ENCODE measurements around the gene RNF34. TPM values are rescaled to one million over a fixed set of nuclear protein-coding genes. Genes with fewer than 3 reads are reported as not detected.

The RNF34 gene
- polyA plus RNA-seq, 1 of the 3 experiments (the other 2 are of a cell fraction) = 29.4 TPM

DNA sequence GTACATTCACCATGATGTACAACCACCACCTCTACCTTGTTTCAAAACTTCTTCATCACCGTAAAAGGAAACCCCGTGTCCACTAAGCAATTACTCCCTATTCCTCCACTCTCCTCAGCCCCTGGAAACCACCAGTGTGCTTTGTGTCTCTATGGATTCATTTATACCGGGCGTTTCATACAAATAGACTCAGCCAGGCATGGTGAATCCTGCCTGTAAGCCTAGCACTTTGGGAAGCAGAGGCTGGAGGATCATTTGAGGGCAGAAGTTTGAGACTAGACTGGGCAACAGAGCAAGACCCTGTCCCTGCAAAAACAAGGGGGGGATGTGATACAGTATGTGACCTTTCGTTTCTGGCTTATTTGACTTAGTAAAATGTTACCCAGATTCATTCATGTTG lies 21.2 kb upstream of the RNF34 start:
- Histone ChIP-seq H3F3A (replicated peaks; ENCODE audit: insufficient read depth) (no peaks in the 10 kb centered on the region), H3K27ac (ENCODE audit: low read depth in 2 of 2, low read length in 1 of 2) (no peak overlapping the region), H3K9me3 (no peaks in the 10 kb centered on the region), H3K4me1 (ENCODE audit: control insufficient read depth in 1 of 2, insufficient read depth in 2 of 2, low read depth in 1 of 2, low read length in 1 of 2) (no peaks in the 10 kb centered on the region), H3K36me3 (replicated peaks in 1 of 2; ENCODE audit: control insufficient read depth in 1 of 2, insufficient read depth in 2 of 2, low read length in 1 of 2) (no peaks in the 10 kb centered on the region), H3K4me2 (no peak overlapping the region), H3K4me3 (ENCODE audit: low read depth in 2 of 2, low read length in 1 of 2) (no peak overlapping the region), H4K20me1 (ENCODE audit: insufficient read depth) (no peaks in the 10 kb centered on the region), H2AFZ (ENCODE audit: low read depth) (0 out of 2 replicates have a peak overlapping the region, but pooled peaks have one; percentile 22), H3K79me2 (ENCODE audit: insufficient read depth) (no peaks in the 10 kb centered on the region), H3K27me3 (ENCODE audit: insufficient read depth) (no peaks in the 10 kb centered on the region), H3K9me2 (no peaks in the 10 kb centered on the region), H3K9ac (no peak overlapping the region)
- no peak for DNase-seq
- CTCF ChIA-PET = no interaction called here
- 59% methylated on average over 5 of the region's 5 CpGs for WGBS (ENCODE audit: low lambda C conversion rate)
- POLR2A ChIA-PET = no interaction called here
- TF ChIP-seq SMC3 (IDR thresholded peaks at IDR 0.05; ENCODE audit: low read depth, low read length) (no peak), GABPA (IDR thresholded peaks at IDR 0.05; ENCODE audit: low read depth) (no peak), RXRA (IDR thresholded peaks at IDR 0.05; ENCODE audit: borderline replicate concordance, low read depth) (no peak), NRF1 (IDR thresholded peaks at IDR 0.05; ENCODE audit: low read depth, low read length) (no peak), FOXM1 (IDR thresholded peaks at IDR 0.05; ENCODE audit: low read depth) (no peak)
- TF ChIP-seq, protein P1, sequence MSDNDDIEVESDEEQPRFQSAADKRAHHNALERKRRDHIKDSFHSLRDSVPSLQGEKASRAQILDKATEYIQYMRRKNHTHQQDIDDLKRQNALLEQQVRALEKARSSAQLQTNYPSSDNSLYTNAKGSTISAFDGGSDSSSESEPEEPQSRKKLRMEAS (IDR thresholded peaks at IDR 0.05; ENCODE audit: low read depth) = no peak

DNA sequence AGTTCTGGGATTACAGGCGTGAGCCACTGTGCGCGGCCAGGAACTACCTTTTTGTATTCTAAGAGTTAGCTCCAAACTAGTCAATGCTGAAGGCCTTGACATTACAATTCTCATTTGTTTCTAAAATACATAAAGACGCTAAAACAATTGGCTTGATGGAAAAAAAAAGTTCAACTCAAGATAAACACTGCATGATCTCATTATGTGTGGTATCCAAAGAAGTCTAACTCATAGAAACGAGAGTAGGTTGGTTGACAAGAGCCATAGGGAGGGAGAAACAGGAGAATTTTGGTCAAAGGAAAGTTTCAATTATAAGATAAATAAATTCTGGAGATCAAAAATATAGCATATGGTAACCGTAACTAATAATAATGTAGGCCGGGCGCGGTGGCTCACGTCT lies 20.0 kb upstream of the RNF34 start:
- Histone ChIP-seq H3F3A (replicated peaks; ENCODE audit: insufficient read depth) (no peaks in the 10 kb centered on the region), H3K27me3 (ENCODE audit: insufficient read depth) (no peaks in the 10 kb centered on the region), H3K9me2 (no peaks in the 10 kb centered on the region), H3K4me1 (ENCODE audit: control insufficient read depth in 1 of 2, insufficient read depth in 2 of 2, low read depth in 1 of 2, low read length in 1 of 2) (no peaks in the 10 kb centered on the region), H4K20me1 (ENCODE audit: insufficient read depth) (no peaks in the 10 kb centered on the region), H3K79me2 (ENCODE audit: insufficient read depth) (no peaks in the 10 kb centered on the region), H3K4me3 (ENCODE audit: low read depth in 2 of 2, low read length in 1 of 2) (no peak overlapping the region), H3K27ac (ENCODE audit: low read depth in 2 of 2, low read length in 1 of 2) (no peak overlapping the region), H3K9ac (no peak overlapping the region), H2AFZ (ENCODE audit: low read depth) (no peak overlapping the region), H3K36me3 (replicated peaks in 1 of 2; ENCODE audit: control insufficient read depth in 1 of 2, insufficient read depth in 2 of 2, low read length in 1 of 2) (no peaks in the 10 kb centered on the region), H3K4me2 (no peak overlapping the region), H3K9me3 (no peaks in the 10 kb centered on the region)
- DNase-seq = no peak
- WGBS (ENCODE audit: low lambda C conversion rate) = 91% methylated on average over 10 of the region's 10 CpGs
- CTCF ChIA-PET = no interaction called here
- no peak for TF ChIP-seq SIN3A (IDR thresholded peaks at IDR 0.05; ENCODE audit: borderline replicate concordance, low read depth, low read length)
- TF ChIP-seq, protein P2, sequence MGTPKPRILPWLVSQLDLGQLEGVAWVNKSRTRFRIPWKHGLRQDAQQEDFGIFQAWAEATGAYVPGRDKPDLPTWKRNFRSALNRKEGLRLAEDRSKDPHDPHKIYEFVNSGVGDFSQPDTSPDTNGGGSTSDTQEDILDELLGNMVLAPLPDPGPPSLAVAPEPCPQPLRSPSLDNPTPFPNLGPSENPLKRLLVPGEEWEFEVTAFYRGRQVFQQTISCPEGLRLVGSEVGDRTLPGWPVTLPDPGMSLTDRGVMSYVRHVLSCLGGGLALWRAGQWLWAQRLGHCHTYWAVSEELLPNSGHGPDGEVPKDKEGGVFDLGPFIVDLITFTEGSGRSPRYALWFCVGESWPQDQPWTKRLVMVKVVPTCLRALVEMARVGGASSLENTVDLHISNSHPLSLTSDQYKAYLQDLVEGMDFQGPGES (IDR thresholded peaks at IDR 0.05; ENCODE audit: low read depth, low read length) = no peak
- TF ChIP-seq FOSL2 (IDR thresholded peaks at IDR 0.05; ENCODE audit: borderline replicate concordance, low read depth) = no peak
- no peak for TF ChIP-seq TEAD4 (IDR thresholded peaks at IDR 0.05; ENCODE audit: borderline replicate concordance, insufficient read depth)
- no peak for TF ChIP-seq TAF1 (IDR thresholded peaks at IDR 0.05; ENCODE audit: borderline replicate concordance, low read depth, low read length)
- TF ChIP-seq RFX5 (IDR thresholded peaks at IDR 0.05; ENCODE audit: low read length) = no peak
- no peak for TF ChIP-seq TCF12 (IDR thresholded peaks at IDR 0.05)
- TF ChIP-seq RCOR1 (IDR thresholded peaks at IDR 0.05; ENCODE audit: low read length) = no peak
- TF ChIP-seq MXI1 (IDR thresholded peaks at IDR 0.05; ENCODE audit: low read depth, low read length) = no peak
- POLR2A ChIA-PET = no interaction called here
